Measurements from ENCODE around the gene LPAR3. TPM values are rescaled to one million over a fixed set of nuclear protein-coding genes. Genes with fewer than 3 reads are reported as not detected.

Gene LPAR3
- total and polyA plus RNA-seq, 2 experiments from 2014 or later, result 10.4 to 36.9 TPM

DNA sequence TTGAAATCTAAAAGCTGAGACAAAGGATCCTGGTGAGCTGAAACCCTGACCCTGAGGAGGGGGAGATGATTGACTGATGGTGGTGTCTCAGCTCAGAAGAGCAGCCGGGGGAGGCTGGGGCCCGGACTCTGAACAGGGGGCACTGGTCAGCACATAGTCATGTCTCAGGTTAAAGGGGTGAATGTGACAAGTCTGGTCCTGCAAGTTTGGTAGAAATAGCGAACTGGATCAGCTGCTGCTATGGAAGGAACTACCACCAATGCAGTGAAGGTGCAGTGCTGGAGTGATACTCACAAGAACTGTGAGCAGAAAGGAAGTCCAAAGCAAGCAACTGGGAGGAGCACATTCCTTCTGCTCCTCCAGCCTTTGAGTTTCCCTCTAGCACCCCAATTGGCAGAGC, 104.0 kb downstream of the LPAR3 start (continued):
- TF ChIP-seq, protein P1, sequence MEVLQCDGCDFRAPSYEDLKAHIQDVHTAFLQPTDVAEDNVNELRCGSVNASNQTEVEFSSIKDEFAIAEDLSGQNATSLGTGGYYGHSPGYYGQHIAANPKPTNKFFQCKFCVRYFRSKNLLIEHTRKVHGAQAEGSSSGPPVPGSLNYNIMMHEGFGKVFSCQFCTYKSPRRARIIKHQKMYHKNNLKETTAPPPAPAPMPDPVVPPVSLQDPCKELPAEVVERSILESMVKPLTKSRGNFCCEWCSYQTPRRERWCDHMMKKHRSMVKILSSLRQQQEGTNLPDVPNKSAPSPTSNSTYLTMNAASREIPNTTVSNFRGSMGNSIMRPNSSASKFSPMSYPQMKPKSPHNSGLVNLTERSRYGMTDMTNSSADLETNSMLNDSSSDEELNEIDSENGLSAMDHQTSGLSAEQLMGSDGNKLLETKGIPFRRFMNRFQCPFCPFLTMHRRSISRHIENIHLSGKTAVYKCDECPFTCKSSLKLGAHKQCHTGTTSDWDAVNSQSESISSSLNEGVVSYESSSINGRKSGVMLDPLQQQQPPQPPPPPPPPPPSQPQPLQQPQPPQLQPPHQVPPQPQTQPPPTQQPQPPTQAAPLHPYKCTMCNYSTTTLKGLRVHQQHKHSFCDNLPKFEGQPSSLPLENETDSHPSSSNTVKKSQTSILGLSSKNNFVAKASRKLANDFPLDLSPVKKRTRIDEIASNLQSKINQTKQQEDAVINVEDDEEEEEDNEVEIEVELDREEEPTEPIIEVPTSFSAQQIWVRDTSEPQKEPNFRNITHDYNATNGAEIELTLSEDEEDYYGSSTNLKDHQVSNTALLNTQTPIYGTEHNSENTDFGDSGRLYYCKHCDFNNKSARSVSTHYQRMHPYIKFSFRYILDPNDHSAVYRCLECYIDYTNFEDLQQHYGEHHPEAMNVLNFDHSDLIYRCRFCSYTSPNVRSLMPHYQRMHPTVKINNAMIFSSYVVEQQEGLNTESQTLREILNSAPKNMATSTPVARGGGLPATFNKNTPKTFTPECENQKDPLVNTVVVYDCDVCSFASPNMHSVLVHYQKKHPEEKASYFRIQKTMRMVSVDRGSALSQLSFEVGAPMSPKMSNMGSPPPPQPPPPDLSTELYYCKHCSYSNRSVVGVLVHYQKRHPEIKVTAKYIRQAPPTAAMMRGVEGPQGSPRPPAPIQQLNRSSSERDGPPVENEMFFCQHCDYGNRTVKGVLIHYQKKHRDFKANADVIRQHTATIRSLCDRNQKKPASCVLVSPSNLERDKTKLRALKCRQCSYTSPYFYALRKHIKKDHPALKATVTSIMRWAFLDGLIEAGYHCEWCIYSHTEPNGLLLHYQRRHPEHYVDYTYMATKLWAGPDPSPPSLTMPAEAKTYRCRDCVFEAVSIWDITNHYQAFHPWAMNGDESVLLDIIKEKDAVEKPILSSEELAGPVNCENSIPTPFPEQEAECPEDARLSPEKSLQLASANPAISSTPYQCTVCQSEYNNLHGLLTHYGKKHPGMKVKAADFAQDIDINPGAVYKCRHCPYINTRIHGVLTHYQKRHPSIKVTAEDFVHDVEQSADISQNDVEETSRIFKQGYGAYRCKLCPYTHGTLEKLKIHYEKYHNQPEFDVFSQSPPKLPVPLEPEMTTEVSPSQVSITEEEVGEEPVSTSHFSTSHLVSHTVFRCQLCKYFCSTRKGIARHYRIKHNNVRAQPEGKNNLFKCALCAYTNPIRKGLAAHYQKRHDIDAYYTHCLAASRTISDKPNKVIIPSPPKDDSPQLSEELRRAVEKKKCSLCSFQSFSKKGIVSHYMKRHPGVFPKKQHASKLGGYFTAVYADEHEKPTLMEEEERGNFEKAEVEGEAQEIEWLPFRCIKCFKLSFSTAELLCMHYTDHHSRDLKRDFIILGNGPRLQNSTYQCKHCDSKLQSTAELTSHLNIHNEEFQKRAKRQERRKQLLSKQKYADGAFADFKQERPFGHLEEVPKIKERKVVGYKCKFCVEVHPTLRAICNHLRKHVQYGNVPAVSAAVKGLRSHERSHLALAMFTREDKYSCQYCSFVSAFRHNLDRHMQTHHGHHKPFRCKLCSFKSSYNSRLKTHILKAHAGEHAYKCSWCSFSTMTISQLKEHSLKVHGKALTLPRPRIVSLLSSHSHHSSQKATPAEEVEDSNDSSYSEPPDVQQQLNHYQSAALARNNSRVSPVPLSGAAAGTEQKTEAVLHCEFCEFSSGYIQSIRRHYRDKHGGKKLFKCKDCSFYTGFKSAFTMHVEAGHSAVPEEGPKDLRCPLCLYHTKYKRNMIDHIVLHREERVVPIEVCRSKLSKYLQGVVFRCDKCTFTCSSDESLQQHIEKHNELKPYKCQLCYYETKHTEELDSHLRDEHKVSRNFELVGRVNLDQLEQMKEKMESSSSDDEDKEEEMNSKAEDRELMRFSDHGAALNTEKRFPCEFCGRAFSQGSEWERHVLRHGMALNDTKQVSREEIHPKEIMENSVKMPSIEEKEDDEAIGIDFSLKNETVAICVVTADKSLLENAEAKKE (CRISPR knock-in tag; IDR thresholded peaks at IDR 0.05), result no peak

DNA sequence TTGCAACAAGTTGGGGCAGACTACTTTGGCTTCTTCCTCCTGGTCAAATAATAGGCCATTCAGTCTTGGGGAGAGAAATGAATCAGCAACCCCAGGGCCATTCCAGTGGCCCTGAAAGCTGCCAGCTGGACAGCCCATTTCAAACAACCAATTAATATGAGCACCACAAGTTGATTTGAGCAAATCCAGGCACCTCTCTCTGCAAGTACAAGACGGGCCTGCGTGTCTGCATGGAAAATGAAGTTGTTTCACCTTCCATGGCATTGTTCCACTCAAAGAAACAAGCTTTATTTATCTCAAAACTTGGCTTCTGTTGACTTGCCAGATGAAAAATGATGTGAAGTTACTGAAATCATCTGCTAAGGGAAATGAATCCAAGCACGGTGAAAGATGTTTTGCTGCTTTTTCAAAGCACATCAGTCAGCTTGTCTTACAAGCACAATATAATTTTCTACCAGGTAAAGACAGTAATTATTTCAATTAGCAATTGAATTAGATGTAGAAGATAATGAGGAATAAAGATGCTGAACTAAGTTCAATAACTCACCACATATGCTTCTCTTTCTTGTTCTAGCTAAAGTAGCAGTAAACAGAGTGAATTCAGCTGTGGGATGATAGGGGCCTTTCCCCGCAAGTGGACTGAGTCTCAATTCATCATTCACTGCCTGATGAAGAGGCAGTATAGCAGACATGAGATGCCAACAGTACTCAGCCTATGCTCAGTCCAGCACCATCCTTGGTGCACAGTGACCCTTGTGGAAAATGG, 107.6 kb downstream of the LPAR3 start:
- TF ChIP-seq EZH2 (IDR thresholded peaks at IDR 0.05; ENCODE audit: low read depth, unreplicated experiment), result no peak
- TF ChIP-seq STAT1 (IDR thresholded peaks at IDR 0.05; ENCODE audit: unreplicated experiment), result no peak
- no peak for TF ChIP-seq POLR2AphosphoS5 (IDR thresholded peaks at IDR 0.05; ENCODE audit: low read depth)
- Mint-ChIP-seq H3K36me3 (ENCODE audit: low read depth) (no peaks in the 10 kb centered on the region), H3K4me3 (no peak overlapping the region), H3K27ac (no peak overlapping the region), H3K4me1 (peaks cover 14% of the 10 kb centered on the region), H3K27me3 (ENCODE audit: insufficient read depth, low read depth, poor library complexity) (peaks cover 4% of the 10 kb centered on the region), H3K9me3 (no peaks in the 10 kb centered on the region; the same call in 2 of the 3 replicates)
- Histone ChIP-seq H3K36me3 (ENCODE audit: insufficient read depth) (no peaks in the 10 kb centered on the region), H3K79me2 (replicated peaks; ENCODE audit: insufficient read depth) (no peaks in the 10 kb centered on the region), H3K27me3 (ENCODE audit: insufficient read depth) (no peaks in the 10 kb centered on the region), H3K27ac (ENCODE audit: low read depth) (no peak overlapping the region), H3K4me2 (no peak overlapping the region), H3F3A (replicated peaks; ENCODE audit: low read depth) (no peaks in the 10 kb centered on the region), H3K4me1 (ENCODE audit: insufficient read depth) (peaks cover 5% of the 10 kb centered on the region), H4K20me1 (replicated peaks; ENCODE audit: insufficient read depth) (no peaks in the 10 kb centered on the region), H3K9me2 (ENCODE audit: insufficient read depth) (no peaks in the 10 kb centered on the region; the same call in 1 of the 2 replicates), H2AFZ (no peak overlapping the region), H3K4me3 (no peak overlapping the region)
- ATAC-seq (no peak), DNase-seq (ENCODE audit: low spot score) (no peak)

Measured in GM23338 (cell line).